Cardiac fibroblast (primary cell): ENCODE data around the gene RTL5.
"Not testable (repeated sequence)": the region's sequence is repeated elsewhere in the genome, so short reads cannot be mapped to it uniquely, and the experiment has no call there.

Experiments
- DNase-seq, 2 donors: peaks; one replicate each; pipeline versions ENCODE4 v3.0.0 to v3.0.0-alpha.2; 2010; ENCODE audit warnings: low read depth in 2 of 2
- H3K4me3 ChIP-seq, 2 donors: replicated peaks in 1 of 2; 1 replicate in 1 of 2; 2 replicates in 1 of 2; pipeline ENCODE4 v1.5.1; 2011; ENCODE audit warnings: low read depth in 2 of 2, low read length in 2 of 2, mild to moderate bottlenecking in 2 of 2, moderate library complexity in 1 of 2
- TF ChIP-seq, protein P1 (sequence below): IDR thresholded peaks from one replicate; pipeline ENCODE4 v1.5.1; 2011; ENCODE audit warnings: low read depth, mild to moderate bottlenecking, low read length, inconsistent platforms

RTL5 gene

DNA sequence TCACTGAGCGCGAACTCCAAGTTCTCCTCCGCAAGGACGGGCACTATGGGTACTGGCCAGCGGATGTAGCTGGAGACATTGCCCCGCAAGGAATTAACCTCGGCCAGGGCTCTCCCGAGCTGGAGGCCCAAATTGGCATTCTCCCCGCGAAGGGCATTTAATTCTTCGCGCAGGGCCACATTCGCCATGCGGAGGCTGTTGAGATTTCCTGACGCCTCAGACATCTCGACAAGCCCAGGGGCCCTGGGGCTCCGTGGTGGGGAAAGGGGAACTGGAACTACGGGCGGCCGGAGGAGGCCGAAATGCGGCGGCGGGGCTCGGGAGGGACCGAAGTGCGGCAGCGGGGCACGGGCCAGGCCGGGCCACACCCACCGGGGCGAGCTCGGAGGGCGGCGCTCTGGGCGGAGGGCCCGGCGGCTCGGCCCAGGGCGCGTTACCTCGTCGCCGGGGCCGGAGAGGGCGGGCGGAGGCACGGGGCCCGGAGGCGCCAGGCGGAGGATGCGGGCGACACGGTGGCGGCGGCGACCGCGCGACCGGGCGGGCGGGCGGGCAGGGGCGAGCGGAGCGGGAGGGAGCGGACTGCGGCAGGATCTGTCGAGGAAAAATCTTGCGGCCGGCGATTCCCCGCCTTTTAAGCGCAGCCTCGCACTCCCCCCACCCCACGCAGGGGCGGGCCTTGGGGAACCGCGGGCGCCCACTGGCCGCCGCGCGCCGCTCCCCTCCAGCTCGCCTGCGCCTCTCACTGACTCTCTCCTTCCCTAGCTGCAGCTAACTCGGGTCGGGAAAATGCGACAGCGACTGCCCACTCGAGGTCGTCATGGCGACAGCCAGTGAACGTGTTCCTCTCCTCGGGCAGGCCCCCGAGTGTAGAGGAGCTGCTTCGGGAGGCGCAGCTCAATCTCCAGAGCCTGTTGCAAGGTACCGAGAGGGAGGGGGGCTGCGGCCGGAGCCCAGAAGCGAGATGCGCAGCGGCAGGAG lies at the start of gene RTL5:
Gene RTL5, minus strand, starts transcription at position 599 of the 978 bp plus-strand sequence.
- peak; percentile 70 to 92 for DNase-seq
- peak within 1 kb of the TSS; percentile 38 to 53 for H3K4me3 ChIP-seq
- TF ChIP-seq, protein P1, sequence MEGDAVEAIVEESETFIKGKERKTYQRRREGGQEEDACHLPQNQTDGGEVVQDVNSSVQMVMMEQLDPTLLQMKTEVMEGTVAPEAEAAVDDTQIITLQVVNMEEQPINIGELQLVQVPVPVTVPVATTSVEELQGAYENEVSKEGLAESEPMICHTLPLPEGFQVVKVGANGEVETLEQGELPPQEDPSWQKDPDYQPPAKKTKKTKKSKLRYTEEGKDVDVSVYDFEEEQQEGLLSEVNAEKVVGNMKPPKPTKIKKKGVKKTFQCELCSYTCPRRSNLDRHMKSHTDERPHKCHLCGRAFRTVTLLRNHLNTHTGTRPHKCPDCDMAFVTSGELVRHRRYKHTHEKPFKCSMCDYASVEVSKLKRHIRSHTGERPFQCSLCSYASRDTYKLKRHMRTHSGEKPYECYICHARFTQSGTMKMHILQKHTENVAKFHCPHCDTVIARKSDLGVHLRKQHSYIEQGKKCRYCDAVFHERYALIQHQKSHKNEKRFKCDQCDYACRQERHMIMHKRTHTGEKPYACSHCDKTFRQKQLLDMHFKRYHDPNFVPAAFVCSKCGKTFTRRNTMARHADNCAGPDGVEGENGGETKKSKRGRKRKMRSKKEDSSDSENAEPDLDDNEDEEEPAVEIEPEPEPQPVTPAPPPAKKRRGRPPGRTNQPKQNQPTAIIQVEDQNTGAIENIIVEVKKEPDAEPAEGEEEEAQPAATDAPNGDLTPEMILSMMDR: no peak

DNA sequence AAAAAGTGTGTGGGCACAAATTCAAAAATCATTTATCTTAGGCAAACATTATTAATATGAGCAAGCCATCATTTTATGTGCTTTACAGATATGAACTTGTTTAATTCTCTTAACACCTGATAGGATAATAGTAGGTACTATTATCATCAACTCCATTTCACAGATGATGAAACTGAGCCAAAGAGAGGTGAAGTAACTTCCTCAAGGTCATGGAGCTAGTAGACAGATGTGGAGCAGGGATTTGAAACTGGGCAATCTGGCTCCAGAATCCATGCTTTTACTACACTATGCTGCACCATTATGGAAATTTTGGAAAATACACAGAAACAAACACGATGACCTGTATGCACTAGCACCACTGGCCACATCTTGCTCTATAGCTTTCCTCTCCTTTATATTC lies 48.8 kb upstream of the RTL5 start:
- TF ChIP-seq, protein P1: no peak
- DNase-seq: no peak
- H3K4me3 ChIP-seq: no peak overlapping the region

DNA sequence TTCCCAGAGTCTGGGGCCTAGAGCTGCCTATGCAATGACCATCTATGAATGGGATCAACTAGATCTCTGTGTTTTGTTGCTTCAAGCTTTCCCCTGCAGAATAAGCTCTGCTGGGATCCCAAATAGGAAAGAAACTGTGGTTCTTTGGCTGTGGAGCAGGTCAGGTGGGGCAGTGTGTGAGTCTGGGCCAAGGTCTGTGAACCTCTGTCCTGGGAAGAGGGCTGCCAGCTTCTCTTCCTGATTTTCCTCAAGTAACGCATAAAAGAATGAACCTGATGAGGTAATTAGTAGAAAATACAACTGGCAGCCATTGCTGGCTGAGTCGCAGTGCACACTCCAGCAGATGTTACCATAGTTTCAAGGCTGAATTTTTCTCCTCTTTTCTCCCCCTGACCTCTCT lies 45.3 kb upstream of the RTL5 start:
- no peak for DNase-seq
- TF ChIP-seq, protein P1: no peak

DNA sequence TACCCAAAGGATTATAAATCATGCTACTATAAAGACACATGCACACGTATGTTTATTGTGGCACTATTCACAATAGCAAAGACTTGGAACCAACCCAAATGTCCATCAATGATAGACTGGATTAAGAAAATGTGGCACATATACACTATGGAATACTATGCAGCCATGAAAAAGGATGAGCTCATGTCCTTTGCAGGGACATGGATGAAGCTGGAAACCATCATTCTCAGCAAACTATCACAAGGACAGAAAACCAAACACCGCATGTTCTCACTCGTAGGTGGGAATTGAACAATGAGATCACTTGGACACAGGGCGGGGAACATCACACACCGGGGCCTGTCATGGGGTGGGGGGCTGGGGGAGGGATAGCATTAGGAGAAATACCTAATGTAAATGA lies 44.6 kb upstream of the RTL5 start:
- H3K4me3 ChIP-seq, DNase-seq: not testable (repeated sequence)

More for the DNA sequence above, 45.3 kb upstream of the RTL5 start:
- no peak overlapping the region for H3K4me3 ChIP-seq

DNA sequence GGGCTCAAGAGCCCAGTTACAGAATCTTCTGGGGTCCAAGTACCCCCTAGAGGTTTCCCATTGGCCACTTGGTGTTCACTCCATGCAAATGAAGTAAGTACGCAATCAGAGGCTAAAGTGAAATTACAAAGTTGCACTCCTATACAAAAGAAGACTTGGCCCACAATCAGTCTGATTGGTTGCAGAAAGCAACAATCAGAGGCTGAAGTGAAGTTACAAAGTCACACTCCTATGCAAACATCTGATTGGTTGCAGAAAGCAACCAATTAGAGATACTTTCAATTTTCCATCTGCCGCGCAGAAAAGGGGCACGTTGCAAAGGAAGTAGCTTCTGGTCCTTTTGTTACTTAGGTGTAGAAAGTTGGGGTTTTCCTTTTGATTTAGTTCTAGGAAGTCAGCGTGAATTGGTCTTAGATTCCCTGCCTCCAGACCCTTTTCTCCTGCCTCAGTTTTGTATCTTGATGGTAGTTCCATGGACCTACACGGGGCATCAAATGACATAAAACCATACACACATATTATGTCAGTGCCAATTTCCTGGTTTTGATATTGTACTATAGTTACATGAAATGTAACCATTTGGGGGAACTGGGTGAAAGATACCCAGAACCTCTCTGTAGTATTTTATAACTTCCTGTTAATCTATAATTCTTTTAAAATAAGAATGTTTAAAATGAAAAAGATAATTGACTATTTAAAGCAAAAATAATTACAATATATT lies 37.5 kb upstream of the RTL5 start:
- peak; percentile 12 to 14 for DNase-seq
- H3K4me3 ChIP-seq: no peak overlapping the region
- TF ChIP-seq, protein P1: no peak

DNA sequence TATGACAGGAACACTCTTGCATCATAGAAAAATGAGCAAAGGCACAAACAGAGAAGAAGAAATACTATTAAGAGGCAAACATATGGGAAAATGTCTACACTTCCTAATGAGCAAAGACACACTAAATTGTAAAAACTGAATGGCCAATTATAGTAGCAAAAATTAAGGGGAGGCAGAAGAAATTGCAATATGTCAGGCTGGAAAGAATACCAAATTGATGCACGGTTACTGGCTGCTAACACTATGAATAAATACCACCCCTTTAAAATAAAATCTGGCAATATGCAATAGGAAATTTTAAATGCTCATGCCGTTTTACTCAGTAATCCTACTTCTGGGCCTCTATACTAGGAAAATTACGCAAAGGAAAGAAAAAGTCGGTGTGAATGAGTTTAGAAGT lies 33.8 kb upstream of the RTL5 start:
- TF ChIP-seq, protein P1: no peak
- no peak for DNase-seq
- no peak overlapping the region for H3K4me3 ChIP-seq

DNA sequence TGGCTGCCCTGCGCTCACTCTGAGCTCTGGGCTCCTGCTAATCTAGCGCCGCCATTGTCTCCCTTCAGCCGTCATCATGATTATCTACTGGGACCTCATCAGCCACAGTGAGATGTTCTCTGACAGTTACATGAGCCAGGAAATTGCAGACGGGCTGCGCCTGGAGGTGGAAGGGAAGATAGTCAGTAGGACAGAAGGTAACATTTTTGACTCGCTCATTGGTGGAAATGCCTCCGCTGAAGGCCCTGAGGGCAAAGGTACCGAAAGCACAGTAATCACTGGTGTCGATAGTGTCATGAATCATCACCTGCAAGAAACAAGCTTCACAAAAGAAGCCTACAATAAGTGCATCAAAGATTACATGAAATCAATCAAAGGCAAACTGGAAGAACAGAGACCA lies 28.1 kb upstream of the RTL5 start:
- H3K4me3 ChIP-seq: no peak overlapping the region
- TF ChIP-seq, protein P1: no peak
- DNase-seq: no peak
